NB4 (cell line): ENCODE measurements around the gene LMTK3.

Experiments used
- CTCF ChIP-seq: IDR thresholded peaks from one replicate; pipeline ENCODE4 v1.5.1; 2012; ENCODE audit warnings: low read depth, low read length
- MAX ChIP-seq: IDR thresholded peaks from 2 replicates; pipeline ENCODE4 v1.6.1; 2011; ENCODE audit warnings: low read depth, low read length
- POLR2A ChIP-seq: IDR thresholded peaks from 2 replicates; pipeline ENCODE4 v1.6.1; 2011; ENCODE audit warnings: mild to moderate bottlenecking; ENCODE audit not compliant: insufficient read length; ENCODE audit errors: extremely low read depth

GRCh38 chr19:48512504-48513288 lies 1.1 kb upstream of the LMTK3 start:
- TF ChIP-seq CTCF (no peak), POLR2A (no peak), MAX (no peak)
